Ascending aorta (tissue), 2 donors: ENCODE measurements around the gene SRPRB. TPM values are rescaled to one million over a fixed set of nuclear protein-coding genes. Genes with fewer than 3 reads are reported as not detected.
A peak's percentile ranks its signal among the peaks of the same experiment; 100 is the strongest.

ENCODE experiments used
- DNase-seq, 2 donors: peaks; one replicate each; pipeline ENCODE4 v3.0.0-alpha.2; 2019; ENCODE audit warnings: low spot score in 2 of 2
- H3K27ac ChIP-seq, 2 donors: fragments of 200-600 bp; sonication (generic); one replicate each; pipeline ENCODE4 v1.5.1; 2016 to 2017; ENCODE audit warnings: mild to moderate bottlenecking in 1 of 2
- H3K27me3 ChIP-seq: fragments of 200-600 bp; sonication (generic); one replicate; pipeline ENCODE4 v1.5.1; 2017
- H3K36me3 ChIP-seq, 2 donors: fragments of 200-600 bp; sonication (generic); one replicate each; pipeline ENCODE4 v1.5.1; 2016
- H3K4me1 ChIP-seq, 2 donors: fragments of 200-600 bp; sonication (generic); one replicate each; pipeline ENCODE4 v1.5.1; 2016 to 2017; ENCODE audit warnings: mild to moderate bottlenecking in 1 of 2
- H3K4me3 ChIP-seq, 2 donors: fragments of 200-600 bp; sonication (generic); one replicate each; pipeline ENCODE4 v1.5.1; 2016 to 2017; ENCODE audit warnings: mild to moderate bottlenecking in 1 of 2
- H3K9me3 ChIP-seq, 2 donors: fragments of 200-600 bp; sonication (generic); one replicate each; pipeline ENCODE4 v1.5.1; 2016
- CTCF ChIP-seq, 3 experiments: fragments of 200-600 bp in 2 of 3; fragments of 450-650 bp in 1 of 3; sonication (generic) in 2 of 3; IDR thresholded peaks; one replicate each; pipeline ENCODE4 v1.5.1; 2016 to 2019; ENCODE audit warnings: antibody characterized with exemption in 3 of 3, mild to moderate bottlenecking in 1 of 3, moderate library complexity in 1 of 3
- intact Hi-C: fragments of 100-400 bp; cut with DNase I; formaldehyde crosslinking; loops from one replicate; pipeline ENCODE4 v1.15.1; 2023
- total RNA-seq: library from RNA; depleted of rRNA; stranded (reverse); fragments of >200 nt; gene quantifications from one replicate; pipeline ENCODE4 v1.1.0, GENCODE V29; 2016

Gene SRPRB
- 16.1 TPM for total RNA-seq

GRCh38 chr3:133805702-133806475, at the start of gene SRPRB:
TSS of gene SRPRB (plus strand) at chr3:133805815. CDS start at chr3:133805849, 34 bp downstream.
- Histone ChIP-seq H3K36me3 (peaks cover 3 to 10% of the 10 kb centered on the region in 2 donors), H3K9me3 (no peaks in the 10 kb centered on the region), H3K27ac (peak within 1 kb of the TSS; percentile 54 to 58), H3K4me3 (peak within 1 kb of the TSS; percentile 87), H3K4me1 (peaks cover 0 to 3% of the 10 kb centered on the region in 2 donors), H3K27me3 (no peaks in the 10 kb centered on the region)
- TF ChIP-seq CTCF (IDR thresholded peaks at IDR 0.05) = no peak
- peak; percentile 76 to 97 for DNase-seq
- intact Hi-C loops = loop anchor here (5.0 to 10.0 kb wide), 3 partner anchors 679 to 1389 kb away; partner anchors contain the start of genes ANAPC13, CEP63 and DNAJC13

- no peak for TF ChIP-seq CTCF (IDR thresholded peaks at IDR 0.05)
- intact Hi-C loops = no loop called here
- DNase-seq = no peak
Measured at GRCh38 chr3:133756716-133757694, 48.6 kb upstream of the SRPRB start.

GRCh38 chr3:133757701-133758567, 47.7 kb upstream of the SRPRB start:
- no peak overlapping the region for H3K27ac ChIP-seq
- H3K36me3 ChIP-seq = no peaks in the 10 kb centered on the region
- H3K27me3 ChIP-seq = no peaks in the 10 kb centered on the region
- no peak for TF ChIP-seq CTCF (IDR thresholded peaks at IDR 0.05)
- no peak overlapping the region for H3K4me3 ChIP-seq
- H3K9me3 ChIP-seq = no peaks in the 10 kb centered on the region
- DNase-seq = no peak
- intact Hi-C loops = no loop called here
- H3K4me1 ChIP-seq = no peaks in the 10 kb centered on the region

More at GRCh38 chr3:133756716-133757694, 48.6 kb upstream of the SRPRB start:
- Histone ChIP-seq H3K4me1 (no peaks in the 10 kb centered on the region), H3K27me3 (no peaks in the 10 kb centered on the region), H3K27ac (no peak overlapping the region), H3K9me3 (no peaks in the 10 kb centered on the region), H3K36me3 (no peaks in the 10 kb centered on the region), H3K4me3 (no peak overlapping the region)

GRCh38 chr3:133758568-133758928, 47.1 kb upstream of the SRPRB start:
- H3K27me3 ChIP-seq = no peaks in the 10 kb centered on the region
- H3K36me3 ChIP-seq = no peaks in the 10 kb centered on the region
- no peak for TF ChIP-seq CTCF (IDR thresholded peaks at IDR 0.05)
- no peaks in the 10 kb centered on the region for H3K4me1 ChIP-seq
- no peak overlapping the region for H3K27ac ChIP-seq
- H3K4me3 ChIP-seq = no peak overlapping the region
- H3K9me3 ChIP-seq = no peaks in the 10 kb centered on the region
- intact Hi-C loops = no loop called here
- no peak for DNase-seq
